ENCODE measurements around the gene KDELR3. TPM values are rescaled to one million over a fixed set of nuclear protein-coding genes. Genes with fewer than 3 reads are reported as not detected.
A peak's percentile ranks its signal among the peaks of the same experiment; 100 is the strongest.

Gene KDELR3
- total and polyA plus RNA-seq, 2 experiments from 2014 or later: 5.6 to 5.7 TPM

DNA sequence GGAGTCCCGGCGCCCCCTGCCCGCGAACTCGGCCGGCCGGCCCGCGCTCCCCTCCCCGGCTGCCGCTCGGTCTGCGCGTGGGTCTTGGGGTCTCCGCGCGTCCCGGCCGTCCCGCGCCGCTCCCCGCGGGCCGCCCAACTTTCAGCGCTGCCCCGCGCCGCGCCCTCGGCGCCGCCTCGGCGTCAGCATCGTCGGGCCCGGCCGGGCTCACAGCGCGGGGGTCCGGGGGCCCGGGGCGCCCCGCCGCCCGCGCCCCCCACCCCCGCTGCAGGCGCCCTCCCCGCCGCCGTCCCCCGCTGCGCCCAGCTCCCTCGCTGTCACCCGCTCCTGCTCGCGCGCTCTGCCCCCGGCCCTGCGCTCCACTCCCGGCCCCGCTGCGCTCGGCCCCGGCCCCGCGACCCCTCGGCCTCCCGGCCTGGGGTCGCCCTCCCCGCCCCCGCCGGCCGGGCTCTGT is 12.8 kb upstream of the KDELR3 start, which contains the start of gene KCNJ4:
KCNJ4 (minus strand) TSS at position 124 of the 454 bp plus-strand sequence. CDS start 27,067 bp downstream, outside the sequence.
- Histone ChIP-seq H3K9me2 (ENCODE audit: insufficient read depth) (no peaks in the 10 kb centered on the region), H3K4me3 (peak within 1 kb of the TSS; percentile 74), H4K20me1 (replicated peaks; ENCODE audit: insufficient read depth) (no peaks in the 10 kb centered on the region; the same call in 1 of the 2 replicates), H3K27ac (ENCODE audit: low read depth) (no peak within 1 kb of the TSS), H3F3A (replicated peaks; ENCODE audit: low read depth) (peaks cover 12% of the 10 kb centered on the region; the same call in 1 of the 2 replicates), H3K36me3 (ENCODE audit: insufficient read depth) (no peaks in the 10 kb centered on the region), H3K79me2 (replicated peaks; ENCODE audit: insufficient read depth) (no peaks in the 10 kb centered on the region), H2AFZ (peak within 1 kb of the TSS; percentile 84; the same call in 1 of the 2 replicates), H3K4me2 (peak within 1 kb of the TSS; percentile 86), H3K4me1 (ENCODE audit: insufficient read depth) (peaks cover 8% of the 10 kb centered on the region; the same call in 1 of the 2 replicates), H3K27me3 (ENCODE audit: insufficient read depth) (peaks cover 72% of the 10 kb centered on the region)
- no peak; the same call in 2 of the 3 replicates for ATAC-seq
- TF ChIP-seq, protein P1, sequence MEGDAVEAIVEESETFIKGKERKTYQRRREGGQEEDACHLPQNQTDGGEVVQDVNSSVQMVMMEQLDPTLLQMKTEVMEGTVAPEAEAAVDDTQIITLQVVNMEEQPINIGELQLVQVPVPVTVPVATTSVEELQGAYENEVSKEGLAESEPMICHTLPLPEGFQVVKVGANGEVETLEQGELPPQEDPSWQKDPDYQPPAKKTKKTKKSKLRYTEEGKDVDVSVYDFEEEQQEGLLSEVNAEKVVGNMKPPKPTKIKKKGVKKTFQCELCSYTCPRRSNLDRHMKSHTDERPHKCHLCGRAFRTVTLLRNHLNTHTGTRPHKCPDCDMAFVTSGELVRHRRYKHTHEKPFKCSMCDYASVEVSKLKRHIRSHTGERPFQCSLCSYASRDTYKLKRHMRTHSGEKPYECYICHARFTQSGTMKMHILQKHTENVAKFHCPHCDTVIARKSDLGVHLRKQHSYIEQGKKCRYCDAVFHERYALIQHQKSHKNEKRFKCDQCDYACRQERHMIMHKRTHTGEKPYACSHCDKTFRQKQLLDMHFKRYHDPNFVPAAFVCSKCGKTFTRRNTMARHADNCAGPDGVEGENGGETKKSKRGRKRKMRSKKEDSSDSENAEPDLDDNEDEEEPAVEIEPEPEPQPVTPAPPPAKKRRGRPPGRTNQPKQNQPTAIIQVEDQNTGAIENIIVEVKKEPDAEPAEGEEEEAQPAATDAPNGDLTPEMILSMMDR (conservative IDR thresholded peaks at IDR 0.05; ENCODE audit: low read depth in 2 of 2): no peak
- TF ChIP-seq, protein P2, sequence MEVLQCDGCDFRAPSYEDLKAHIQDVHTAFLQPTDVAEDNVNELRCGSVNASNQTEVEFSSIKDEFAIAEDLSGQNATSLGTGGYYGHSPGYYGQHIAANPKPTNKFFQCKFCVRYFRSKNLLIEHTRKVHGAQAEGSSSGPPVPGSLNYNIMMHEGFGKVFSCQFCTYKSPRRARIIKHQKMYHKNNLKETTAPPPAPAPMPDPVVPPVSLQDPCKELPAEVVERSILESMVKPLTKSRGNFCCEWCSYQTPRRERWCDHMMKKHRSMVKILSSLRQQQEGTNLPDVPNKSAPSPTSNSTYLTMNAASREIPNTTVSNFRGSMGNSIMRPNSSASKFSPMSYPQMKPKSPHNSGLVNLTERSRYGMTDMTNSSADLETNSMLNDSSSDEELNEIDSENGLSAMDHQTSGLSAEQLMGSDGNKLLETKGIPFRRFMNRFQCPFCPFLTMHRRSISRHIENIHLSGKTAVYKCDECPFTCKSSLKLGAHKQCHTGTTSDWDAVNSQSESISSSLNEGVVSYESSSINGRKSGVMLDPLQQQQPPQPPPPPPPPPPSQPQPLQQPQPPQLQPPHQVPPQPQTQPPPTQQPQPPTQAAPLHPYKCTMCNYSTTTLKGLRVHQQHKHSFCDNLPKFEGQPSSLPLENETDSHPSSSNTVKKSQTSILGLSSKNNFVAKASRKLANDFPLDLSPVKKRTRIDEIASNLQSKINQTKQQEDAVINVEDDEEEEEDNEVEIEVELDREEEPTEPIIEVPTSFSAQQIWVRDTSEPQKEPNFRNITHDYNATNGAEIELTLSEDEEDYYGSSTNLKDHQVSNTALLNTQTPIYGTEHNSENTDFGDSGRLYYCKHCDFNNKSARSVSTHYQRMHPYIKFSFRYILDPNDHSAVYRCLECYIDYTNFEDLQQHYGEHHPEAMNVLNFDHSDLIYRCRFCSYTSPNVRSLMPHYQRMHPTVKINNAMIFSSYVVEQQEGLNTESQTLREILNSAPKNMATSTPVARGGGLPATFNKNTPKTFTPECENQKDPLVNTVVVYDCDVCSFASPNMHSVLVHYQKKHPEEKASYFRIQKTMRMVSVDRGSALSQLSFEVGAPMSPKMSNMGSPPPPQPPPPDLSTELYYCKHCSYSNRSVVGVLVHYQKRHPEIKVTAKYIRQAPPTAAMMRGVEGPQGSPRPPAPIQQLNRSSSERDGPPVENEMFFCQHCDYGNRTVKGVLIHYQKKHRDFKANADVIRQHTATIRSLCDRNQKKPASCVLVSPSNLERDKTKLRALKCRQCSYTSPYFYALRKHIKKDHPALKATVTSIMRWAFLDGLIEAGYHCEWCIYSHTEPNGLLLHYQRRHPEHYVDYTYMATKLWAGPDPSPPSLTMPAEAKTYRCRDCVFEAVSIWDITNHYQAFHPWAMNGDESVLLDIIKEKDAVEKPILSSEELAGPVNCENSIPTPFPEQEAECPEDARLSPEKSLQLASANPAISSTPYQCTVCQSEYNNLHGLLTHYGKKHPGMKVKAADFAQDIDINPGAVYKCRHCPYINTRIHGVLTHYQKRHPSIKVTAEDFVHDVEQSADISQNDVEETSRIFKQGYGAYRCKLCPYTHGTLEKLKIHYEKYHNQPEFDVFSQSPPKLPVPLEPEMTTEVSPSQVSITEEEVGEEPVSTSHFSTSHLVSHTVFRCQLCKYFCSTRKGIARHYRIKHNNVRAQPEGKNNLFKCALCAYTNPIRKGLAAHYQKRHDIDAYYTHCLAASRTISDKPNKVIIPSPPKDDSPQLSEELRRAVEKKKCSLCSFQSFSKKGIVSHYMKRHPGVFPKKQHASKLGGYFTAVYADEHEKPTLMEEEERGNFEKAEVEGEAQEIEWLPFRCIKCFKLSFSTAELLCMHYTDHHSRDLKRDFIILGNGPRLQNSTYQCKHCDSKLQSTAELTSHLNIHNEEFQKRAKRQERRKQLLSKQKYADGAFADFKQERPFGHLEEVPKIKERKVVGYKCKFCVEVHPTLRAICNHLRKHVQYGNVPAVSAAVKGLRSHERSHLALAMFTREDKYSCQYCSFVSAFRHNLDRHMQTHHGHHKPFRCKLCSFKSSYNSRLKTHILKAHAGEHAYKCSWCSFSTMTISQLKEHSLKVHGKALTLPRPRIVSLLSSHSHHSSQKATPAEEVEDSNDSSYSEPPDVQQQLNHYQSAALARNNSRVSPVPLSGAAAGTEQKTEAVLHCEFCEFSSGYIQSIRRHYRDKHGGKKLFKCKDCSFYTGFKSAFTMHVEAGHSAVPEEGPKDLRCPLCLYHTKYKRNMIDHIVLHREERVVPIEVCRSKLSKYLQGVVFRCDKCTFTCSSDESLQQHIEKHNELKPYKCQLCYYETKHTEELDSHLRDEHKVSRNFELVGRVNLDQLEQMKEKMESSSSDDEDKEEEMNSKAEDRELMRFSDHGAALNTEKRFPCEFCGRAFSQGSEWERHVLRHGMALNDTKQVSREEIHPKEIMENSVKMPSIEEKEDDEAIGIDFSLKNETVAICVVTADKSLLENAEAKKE (CRISPR knock-in tag; IDR thresholded peaks at IDR 0.05): no peak
- TF ChIP-seq NANOG (IDR thresholded peaks at IDR 0.05; ENCODE audit: borderline replicate concordance) (no peak), ZNF331 (CRISPR knock-in tag; IDR thresholded peaks at IDR 0.05; ENCODE audit: low read depth) (no peak), ZNF114 (CRISPR knock-in tag; IDR thresholded peaks at IDR 0.05) (no peak), EZH2phosphoT487 (IDR thresholded peaks at IDR 0.05; ENCODE audit: unreplicated experiment) (no peak), EZH2 (IDR thresholded peaks at IDR 0.05; ENCODE audit: low read depth, unreplicated experiment) (no peak), STAT1 (IDR thresholded peaks at IDR 0.05; ENCODE audit: unreplicated experiment) (no peak), CREB1 (CRISPR knock-in tag; IDR thresholded peaks at IDR 0.05; ENCODE audit: low read depth) (no peak), POLR2AphosphoS5 (IDR thresholded peaks at IDR 0.05; ENCODE audit: low read depth) (no peak), JUNB (IDR thresholded peaks at IDR 0.05; ENCODE audit: unreplicated experiment) (no peak)
- TF ChIP-seq, protein P3, sequence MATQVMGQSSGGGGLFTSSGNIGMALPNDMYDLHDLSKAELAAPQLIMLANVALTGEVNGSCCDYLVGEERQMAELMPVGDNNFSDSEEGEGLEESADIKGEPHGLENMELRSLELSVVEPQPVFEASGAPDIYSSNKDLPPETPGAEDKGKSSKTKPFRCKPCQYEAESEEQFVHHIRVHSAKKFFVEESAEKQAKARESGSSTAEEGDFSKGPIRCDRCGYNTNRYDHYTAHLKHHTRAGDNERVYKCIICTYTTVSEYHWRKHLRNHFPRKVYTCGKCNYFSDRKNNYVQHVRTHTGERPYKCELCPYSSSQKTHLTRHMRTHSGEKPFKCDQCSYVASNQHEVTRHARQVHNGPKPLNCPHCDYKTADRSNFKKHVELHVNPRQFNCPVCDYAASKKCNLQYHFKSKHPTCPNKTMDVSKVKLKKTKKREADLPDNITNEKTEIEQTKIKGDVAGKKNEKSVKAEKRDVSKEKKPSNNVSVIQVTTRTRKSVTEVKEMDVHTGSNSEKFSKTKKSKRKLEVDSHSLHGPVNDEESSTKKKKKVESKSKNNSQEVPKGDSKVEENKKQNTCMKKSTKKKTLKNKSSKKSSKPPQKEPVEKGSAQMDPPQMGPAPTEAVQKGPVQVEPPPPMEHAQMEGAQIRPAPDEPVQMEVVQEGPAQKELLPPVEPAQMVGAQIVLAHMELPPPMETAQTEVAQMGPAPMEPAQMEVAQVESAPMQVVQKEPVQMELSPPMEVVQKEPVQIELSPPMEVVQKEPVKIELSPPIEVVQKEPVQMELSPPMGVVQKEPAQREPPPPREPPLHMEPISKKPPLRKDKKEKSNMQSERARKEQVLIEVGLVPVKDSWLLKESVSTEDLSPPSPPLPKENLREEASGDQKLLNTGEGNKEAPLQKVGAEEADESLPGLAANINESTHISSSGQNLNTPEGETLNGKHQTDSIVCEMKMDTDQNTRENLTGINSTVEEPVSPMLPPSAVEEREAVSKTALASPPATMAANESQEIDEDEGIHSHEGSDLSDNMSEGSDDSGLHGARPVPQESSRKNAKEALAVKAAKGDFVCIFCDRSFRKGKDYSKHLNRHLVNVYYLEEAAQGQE (IDR thresholded peaks at IDR 0.05; ENCODE audit: unreplicated experiment): no peak
- TF ChIP-seq, protein P4, sequence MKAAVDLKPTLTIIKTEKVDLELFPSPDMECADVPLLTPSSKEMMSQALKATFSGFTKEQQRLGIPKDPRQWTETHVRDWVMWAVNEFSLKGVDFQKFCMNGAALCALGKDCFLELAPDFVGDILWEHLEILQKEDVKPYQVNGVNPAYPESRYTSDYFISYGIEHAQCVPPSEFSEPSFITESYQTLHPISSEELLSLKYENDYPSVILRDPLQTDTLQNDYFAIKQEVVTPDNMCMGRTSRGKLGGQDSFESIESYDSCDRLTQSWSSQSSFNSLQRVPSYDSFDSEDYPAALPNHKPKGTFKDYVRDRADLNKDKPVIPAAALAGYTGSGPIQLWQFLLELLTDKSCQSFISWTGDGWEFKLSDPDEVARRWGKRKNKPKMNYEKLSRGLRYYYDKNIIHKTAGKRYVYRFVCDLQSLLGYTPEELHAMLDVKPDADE (IDR thresholded peaks at IDR 0.05): no peak
- peaks cover 28% of the 10 kb centered on the region for H3K4me1 Mint-ChIP-seq
- no peak within 1 kb of the TSS for H3K27ac Mint-ChIP-seq
- H3K27me3 Mint-ChIP-seq (ENCODE audit: insufficient read depth, low read depth, poor library complexity): peaks cover 48% of the 10 kb centered on the region
- peak within 1 kb of the TSS; percentile 77 for H3K4me3 Mint-ChIP-seq
- H3K9me3 Mint-ChIP-seq: peaks cover 4% of the 10 kb centered on the region; the same call in 1 of the 3 replicates
- H3K36me3 Mint-ChIP-seq (ENCODE audit: low read depth): no peaks in the 10 kb centered on the region; the same call in 2 of the 3 replicates
- DNase-seq (ENCODE audit: low spot score): no peak
